IgD-negative memory B cell (primary cell): ENCODE results near the gene ITPA. TPM values are rescaled to one million over a fixed set of nuclear protein-coding genes. Genes with fewer than 3 reads are reported as not detected.
"Not testable (repeated sequence)": the region's sequence is repeated elsewhere in the genome, so short reads cannot be mapped to it uniquely, and the experiment has no call there.

ENCODE experiments used
- H3K27ac Mint-ChIP-seq, 3 donors: one replicate each; pipeline ENCODE4 v1.8.0; 2020 to 2022; ENCODE audit warnings: mild to moderate bottlenecking in 3 of 3, mixed read lengths in 3 of 3, moderate library complexity in 1 of 3
- H3K27me3 Mint-ChIP-seq: one replicate; pipeline ENCODE4 v1.8.0; 2021; ENCODE audit warnings: mixed read lengths
- H3K36me3 Mint-ChIP-seq: one replicate; pipeline ENCODE4 v1.8.0; 2020; ENCODE audit warnings: mild to moderate bottlenecking, mixed read lengths
- H3K4me1 Mint-ChIP-seq, 3 donors: one replicate each; pipeline ENCODE4 v1.8.0; 2020 to 2022; ENCODE audit warnings: mixed read lengths in 3 of 3, mild to moderate bottlenecking in 1 of 3
- H3K4me3 Mint-ChIP-seq, 4 donors: one replicate each; pipeline ENCODE4 v1.8.0; 2020 to 2022; ENCODE audit warnings: mild to moderate bottlenecking in 4 of 4, mixed read lengths in 4 of 4, moderate library complexity in 3 of 4
- H3K9me3 Mint-ChIP-seq, 3 donors: one replicate each; pipeline ENCODE4 v1.8.0; 2020 to 2021; ENCODE audit warnings: mixed read lengths in 3 of 3, mild to moderate bottlenecking in 1 of 3
- polyA plus RNA-seq: library from polyadenylated mRNA; unstranded; fragments of 300-500 nt; fragmentation: Illumina TruSeq; gene quantifications from one replicate; pipeline ENCODE4 v1.2.3, GENCODE V29; 2021

The ITPA gene
- polyA plus RNA-seq, 1 donor from 2014 or later, result 49.3 TPM

DNA sequence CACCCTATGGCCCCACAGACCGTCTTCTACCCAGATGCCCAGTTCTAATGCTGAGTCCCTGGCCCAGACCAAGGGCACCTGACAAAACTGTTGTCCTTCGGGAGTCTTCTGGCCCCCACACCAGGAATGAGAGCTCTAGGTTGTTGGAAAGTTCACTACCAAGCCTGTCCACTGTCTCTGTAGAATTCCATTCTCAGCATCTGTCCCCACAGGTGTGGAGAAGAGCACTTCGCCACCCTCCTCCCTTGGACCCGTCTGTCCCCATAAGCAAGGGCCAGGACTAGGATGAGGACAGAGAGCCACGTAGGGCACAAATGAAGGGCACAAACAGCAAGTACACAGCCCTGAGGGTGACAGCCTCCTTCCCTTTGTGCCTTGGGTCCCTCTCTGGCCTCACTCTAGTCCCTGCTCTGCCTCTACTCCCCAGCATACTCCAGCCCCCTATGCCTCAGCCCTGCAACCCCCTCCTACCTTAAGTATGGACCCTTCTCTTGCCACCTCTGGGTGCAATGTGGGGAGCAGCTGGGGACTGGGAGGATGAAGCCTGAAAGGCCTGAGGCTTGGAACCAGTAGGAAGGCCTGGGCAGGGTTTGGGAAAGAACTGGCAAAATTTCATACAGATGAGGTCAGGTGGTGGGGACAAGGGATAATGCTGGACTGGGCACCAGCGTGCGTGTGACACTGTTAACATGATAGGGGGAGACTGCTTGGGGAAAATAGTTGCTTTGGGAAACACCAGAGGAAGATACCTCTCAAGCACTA is 40.3 kb upstream of the ITPA start:
- Mint-ChIP-seq H3K27me3 (peaks cover 30% of the 10 kb centered on the region), H3K9me3 (no peaks in the 10 kb centered on the region), H3K27ac (peak overlapping the region in 2 of 3 donors; percentile 26 to 81), H3K4me3 (peak overlapping the region in 2 of 4 donors; percentile 23 to 51), H3K36me3 (no peaks in the 10 kb centered on the region), H3K4me1 (peaks cover under 1 to 5% (median 4%) of the 10 kb centered on the region in 3 donors)

DNA sequence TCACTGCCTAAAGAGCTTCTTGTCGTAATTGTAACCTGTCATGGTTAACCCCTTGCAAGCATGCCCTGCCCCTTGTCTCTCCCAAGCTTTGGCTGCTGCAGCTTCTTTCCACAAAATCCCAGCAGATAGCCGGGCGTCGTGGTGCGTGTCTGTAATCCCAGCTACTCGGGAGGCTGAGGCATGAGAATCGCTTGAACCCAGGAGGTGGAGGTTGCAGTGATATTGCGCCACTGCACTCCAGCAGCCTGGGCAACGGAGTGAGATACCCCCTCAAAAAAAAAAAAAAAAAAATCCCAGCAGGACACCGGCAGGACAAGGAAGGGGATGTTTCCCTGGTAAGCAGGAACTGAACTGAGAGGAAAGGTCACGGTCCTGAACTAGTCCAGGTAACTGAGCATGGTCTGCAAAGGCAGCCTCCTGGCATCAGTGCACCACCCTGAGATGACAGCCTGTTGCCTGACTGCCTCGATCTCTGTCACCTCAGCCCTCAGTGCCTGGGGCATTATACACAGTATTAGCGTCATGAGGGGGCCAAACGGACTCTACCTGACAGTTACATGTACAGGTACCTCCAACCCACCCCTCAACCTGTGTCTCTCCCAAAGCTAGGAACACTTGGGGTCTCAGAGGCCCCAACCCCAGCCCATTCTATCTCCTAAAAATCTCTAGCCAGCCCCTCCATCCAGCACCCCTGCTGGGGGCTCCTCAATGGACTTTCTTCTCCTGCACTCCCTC is 37.7 kb upstream of the ITPA start:
- H3K4me1 Mint-ChIP-seq, result peaks cover 6 to 11% (median 6%) of the 10 kb centered on the region in 3 donors
- peak overlapping the region; percentile 13 to 92 (median 64) for H3K4me3 Mint-ChIP-seq
- no peaks in the 10 kb centered on the region for H3K36me3 Mint-ChIP-seq
- H3K9me3 Mint-ChIP-seq, result no peaks in the 10 kb centered on the region
- H3K27me3 Mint-ChIP-seq, result peaks cover 37% of the 10 kb centered on the region
- H3K27ac Mint-ChIP-seq, result peak overlapping the region in 2 of 3 donors; percentile 63 to 85

DNA sequence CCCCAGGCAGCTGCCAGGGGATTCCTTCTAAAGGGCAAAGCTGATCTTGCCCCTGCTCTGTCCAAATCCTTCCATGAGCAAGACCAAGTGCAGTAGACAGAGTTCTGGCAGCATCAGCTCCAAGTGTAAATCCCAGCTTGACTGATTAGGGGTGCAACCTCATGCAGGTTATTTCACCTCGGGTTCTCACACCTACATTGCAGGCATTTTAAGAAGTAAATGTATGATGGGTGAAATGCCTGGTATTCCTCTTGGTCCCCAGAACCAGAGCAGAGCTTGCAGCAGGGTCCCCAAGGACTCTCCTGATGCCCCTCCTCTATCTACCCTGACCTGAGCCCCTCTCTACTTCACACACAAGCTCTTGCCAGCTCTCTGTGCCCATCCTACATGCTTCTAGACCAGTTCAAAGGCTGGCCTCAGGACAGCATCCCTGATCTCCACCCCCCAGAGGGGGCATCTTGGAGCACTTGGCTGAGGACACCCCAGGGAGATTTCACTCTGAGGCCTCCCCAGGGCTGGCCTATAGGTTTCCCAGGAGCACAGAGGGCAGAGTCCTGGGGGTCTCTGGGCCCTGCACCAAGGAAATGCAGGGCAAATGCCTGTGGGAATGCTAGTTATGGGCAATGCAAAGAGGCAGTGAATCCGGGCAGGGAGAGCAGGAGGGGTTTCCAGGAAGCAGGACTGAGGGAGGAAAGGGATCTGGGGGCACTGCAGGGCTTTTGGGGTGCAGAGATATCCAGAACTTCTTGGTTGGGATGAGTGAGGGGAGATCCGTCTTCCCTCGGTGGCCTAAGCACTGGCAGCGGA is 37.0 kb upstream of the ITPA start:
- Mint-ChIP-seq H3K27ac (peak overlapping the region; percentile 43 to 85 (median 63)), H3K4me3 (peak overlapping the region; percentile 81 to 92 (median 86)), H3K4me1 (peaks cover 6 to 11% (median 6%) of the 10 kb centered on the region in 3 donors), H3K9me3 (no peaks in the 10 kb centered on the region), H3K27me3 (peaks cover 37% of the 10 kb centered on the region), H3K36me3 (no peaks in the 10 kb centered on the region)

DNA sequence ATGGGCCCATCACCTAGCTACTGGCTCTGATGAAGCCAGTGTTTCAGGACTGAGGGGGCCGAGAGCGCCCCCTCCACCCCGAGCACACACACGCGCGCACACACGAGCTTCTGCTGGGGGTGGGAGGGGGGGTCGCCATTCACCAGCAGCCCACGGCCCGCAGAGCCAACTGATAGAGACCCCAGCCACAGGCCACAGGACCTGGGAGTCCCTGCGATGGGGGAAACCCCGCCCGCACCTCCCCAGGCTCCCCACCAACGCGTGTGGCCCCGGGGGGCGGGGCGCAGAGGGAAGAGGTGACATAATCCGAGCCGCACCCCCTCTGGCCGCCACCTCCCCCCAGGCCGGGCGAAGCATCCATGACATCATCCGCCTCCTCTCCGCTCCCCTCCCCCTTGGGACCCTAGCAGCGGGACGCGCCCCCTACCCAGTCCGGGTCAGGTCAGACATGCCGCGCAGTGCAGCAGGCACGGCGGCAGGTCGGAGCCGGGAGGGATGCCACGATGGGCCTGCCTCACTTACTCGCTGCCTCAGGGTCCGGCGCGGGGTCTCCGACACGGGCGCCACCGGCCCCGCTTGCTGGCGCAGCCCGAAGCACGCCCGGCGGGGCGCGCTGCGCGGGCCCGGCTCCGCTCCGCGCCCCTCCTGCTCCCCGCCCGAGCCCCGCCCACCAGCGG is 36.2 kb upstream of the ITPA start, which contains the start of gene LZTS3:
Gene LZTS3, minus strand, starts transcription at position 617 of the 677 bp plus-strand sequence. CDS start 6,386 bp downstream, outside the sequence.
- Mint-ChIP-seq H3K4me3 (peak within 1 kb of the TSS; percentile 82 to 92 (median 88)), H3K36me3 (no peaks in the 10 kb centered on the region), H3K9me3 (no peaks in the 10 kb centered on the region), H3K27me3 (peaks cover 31% of the 10 kb centered on the region), H3K4me1 (peaks cover 6 to 11% (median 6%) of the 10 kb centered on the region in 3 donors), H3K27ac (peak within 1 kb of the TSS in 2 of 3 donors; percentile 43 to 85)

DNA sequence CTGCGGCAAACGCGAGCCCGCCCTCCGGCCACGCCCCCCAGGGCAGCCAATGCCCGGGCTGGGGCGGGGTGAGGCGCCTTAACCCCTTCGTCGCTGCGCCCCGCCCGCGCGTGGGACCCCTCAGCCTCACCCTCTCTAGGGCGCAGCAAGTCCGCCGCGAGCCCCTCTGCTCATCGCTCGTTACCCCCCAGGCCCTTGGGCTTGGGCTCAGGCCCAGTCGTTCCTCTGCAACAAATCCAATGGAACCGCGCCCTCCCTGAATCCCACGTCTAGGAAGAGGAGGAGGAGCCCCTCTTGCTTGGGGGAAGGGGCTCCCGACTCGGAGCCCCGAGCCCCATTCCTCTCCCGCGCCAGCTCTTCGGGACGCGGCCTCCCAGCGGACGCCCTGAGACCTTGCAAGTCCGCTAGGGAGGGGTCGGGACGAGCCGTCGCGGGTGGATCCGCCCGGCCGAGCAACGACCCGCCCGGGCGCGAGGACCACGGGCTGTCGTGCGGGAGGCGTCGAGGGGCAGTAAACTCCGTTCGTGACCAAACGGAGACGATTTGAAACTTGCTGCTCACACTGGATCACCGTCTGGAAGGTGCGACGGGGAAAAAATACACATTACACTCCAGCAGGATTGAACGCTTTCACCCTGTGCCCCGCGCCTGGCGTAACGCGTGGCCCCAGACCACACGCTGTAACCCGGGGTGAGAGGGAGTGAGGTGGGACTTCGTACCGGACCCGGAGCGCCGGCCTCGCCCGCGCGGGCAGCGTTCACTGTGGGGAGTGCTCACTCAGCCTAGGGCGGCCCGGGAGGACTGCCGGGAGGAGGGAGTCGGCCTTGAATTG is 35.5 kb upstream of the ITPA start:
- H3K4me3 Mint-ChIP-seq, result peak overlapping the region; percentile 73 to 91 (median 84)
- H3K27me3 Mint-ChIP-seq, result peaks cover 25% of the 10 kb centered on the region
- peak overlapping the region in 1 of 3 donors; percentile 84 for H3K27ac Mint-ChIP-seq
- no peaks in the 10 kb centered on the region for H3K9me3 Mint-ChIP-seq
- H3K36me3 Mint-ChIP-seq, result no peaks in the 10 kb centered on the region
- H3K4me1 Mint-ChIP-seq, result peaks cover 6 to 11% (median 6%) of the 10 kb centered on the region in 3 donors

DNA sequence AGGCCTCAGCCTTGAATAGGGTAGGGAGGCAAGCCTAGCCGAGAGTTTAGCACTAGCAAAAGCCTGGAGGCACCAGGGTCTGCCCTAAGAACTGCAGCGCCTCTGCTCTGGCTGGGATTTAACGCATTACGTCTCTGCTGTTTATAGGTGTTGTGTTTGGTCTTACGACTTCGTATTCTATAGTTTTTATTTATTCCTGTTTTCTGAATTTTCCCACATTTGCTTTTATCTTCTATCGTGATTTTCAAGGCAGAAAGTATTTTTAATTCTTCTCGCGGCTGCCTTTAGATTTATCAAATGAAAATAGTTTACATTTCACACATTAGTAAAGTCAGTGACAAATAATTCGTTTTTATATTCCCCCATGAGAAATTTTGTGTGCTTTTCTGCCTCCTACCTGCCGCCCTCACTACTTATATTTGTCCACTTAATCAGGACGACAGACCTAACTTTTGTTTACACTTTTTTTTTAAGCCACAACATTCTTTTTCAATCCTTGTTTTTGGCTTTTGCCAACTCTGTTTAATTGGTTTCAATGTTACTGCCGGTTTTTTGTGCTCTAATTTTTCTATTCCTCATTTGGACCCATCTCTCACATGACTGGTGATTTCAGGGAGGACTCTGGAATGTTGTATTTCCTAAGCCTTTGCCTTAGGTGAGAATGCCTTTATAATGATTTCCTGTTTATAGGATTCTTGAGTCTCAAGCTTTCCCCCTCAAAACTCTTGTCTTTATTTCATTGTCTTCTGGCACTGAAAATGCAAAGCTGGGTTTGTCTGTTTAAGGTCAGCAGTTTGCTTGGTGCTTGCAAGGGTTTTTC is 34.6 kb upstream of the ITPA start:
- Mint-ChIP-seq H3K4me3 (peak overlapping the region; percentile 73 to 91 (median 84)), H3K4me1 (peaks cover 6 to 11% (median 6%) of the 10 kb centered on the region in 3 donors), H3K27ac (peak overlapping the region in 1 of 3 donors; percentile 84), H3K36me3 (no peaks in the 10 kb centered on the region), H3K27me3 (peaks cover 23% of the 10 kb centered on the region), H3K9me3 (no peaks in the 10 kb centered on the region)

DNA sequence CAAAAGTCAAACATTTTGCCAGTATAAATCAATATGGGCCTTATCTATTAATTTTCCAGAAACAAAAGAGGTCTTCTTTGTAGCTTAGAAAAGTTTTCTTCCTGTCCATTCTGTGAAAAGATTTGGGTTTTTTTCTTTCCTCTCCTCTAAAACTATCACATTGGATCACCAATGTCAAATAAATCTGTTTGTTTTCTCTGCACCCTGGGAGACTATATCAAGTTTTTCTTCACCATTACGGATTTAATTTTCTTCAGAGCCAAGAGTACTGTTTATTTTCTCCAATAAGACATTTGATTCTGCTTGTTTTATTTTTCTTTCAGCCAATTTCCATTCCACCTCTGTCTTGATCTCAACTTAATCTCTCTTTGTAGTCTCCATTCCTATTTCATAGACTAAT is 34.0 kb upstream of the ITPA start:
- Mint-ChIP-seq H3K4me3 (peak overlapping the region in 3 of 4 donors; percentile 2 to 75 (median 73)), H3K27ac (peak overlapping the region in 1 of 3 donors; percentile 84), H3K9me3 (no peaks in the 10 kb centered on the region), H3K27me3 (peaks cover 23% of the 10 kb centered on the region), H3K4me1 (peaks cover 6 to 11% (median 6%) of the 10 kb centered on the region in 3 donors), H3K36me3 (no peaks in the 10 kb centered on the region)

DNA sequence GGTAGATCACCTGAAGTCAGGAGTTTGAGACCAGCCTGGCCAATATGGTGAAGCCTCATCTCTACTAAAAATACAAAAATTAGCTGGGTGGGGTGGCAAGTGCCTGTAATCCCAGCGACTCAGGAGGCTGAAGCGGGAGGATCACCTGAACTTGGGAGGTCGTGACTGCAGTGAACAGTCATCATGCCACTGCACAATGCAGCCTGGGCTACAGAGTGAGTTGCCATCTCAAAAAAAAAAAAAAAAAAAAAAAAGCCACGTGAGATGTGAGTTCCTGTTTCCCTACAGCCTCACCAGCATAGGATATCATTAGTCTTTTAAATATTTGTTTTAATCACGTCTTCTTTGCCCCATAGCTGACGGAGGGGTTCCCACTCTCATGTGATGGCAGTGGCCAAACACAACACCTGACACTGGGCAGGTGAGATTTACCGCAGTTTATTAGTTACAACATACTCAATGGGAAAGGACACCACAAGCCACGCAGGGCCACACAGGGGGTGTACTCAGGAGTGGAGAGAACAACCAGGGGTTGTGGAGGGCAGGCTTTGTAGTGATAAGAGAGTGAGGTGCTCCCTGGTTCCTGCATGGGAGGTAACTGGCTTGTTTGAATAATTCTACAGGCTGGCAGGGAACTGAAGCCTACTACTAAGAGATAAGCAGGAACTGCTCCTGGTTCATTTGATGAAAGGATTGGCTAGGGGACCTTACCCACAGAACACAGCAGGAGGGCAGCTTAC is 31.4 kb upstream of the ITPA start:
- no peak overlapping the region for H3K4me3 Mint-ChIP-seq
- H3K4me1 Mint-ChIP-seq, result peaks cover 1 to 11% (median 1%) of the 10 kb centered on the region in 3 donors
- peaks cover 16% of the 10 kb centered on the region for H3K27me3 Mint-ChIP-seq
- peak overlapping the region in 1 of 3 donors; percentile 39 for H3K27ac Mint-ChIP-seq
- no peaks in the 10 kb centered on the region for H3K9me3 Mint-ChIP-seq
- H3K36me3 Mint-ChIP-seq, result no peaks in the 10 kb centered on the region

DNA sequence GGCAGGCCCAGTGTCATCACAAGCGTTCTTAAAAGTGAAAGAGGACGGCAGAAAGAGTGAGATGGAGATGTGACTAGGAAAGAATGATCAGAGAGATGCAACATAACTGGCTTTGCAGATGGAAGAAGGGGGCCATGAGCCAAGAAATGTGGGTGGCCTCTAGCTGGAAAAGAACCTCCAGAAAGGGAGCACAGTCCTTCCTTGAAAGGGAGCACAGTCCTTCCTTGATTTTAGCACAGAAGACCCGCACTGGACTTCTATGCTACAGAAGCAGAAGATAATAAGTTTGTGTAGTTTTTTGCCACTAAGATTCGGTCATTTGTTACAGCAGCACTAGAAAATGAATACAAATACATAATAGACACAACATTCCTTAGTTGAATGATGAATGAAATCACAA is 29.0 kb upstream of the ITPA start:
- no peak overlapping the region for H3K27ac Mint-ChIP-seq

DNA sequence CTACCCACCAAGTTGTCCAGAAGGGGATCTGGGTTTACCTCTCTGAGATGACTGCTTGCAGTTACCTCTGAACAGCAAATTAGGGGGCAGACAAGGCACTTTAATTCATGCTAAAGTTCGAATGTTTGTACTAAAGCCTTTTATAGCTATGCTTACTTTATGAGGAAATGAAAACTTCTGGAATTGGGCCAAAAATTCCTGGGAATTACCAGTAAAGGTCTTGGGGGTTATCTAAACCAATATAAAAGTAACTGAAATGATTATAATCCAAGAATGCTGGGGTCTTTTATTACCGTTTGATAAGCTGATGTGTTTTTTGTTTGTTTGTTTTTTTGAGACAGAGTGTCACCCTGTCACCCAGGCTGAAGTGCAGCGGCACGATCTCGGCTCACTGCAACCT is 28.0 kb upstream of the ITPA start:
- Mint-ChIP-seq H3K9me3 (no peaks in the 10 kb centered on the region), H3K4me1 (no peaks in the 10 kb centered on the region), H3K27me3 (no peaks in the 10 kb centered on the region), H3K36me3 (no peaks in the 10 kb centered on the region), H3K27ac (no peak overlapping the region), H3K4me3 (no peak overlapping the region)

More for the DNA sequence above, 29.0 kb upstream of the ITPA start:
- H3K36me3 Mint-ChIP-seq, result no peaks in the 10 kb centered on the region
- no peaks in the 10 kb centered on the region for H3K4me1 Mint-ChIP-seq
- H3K27me3 Mint-ChIP-seq, result peaks cover 2% of the 10 kb centered on the region
- H3K4me3 Mint-ChIP-seq, result no peak overlapping the region
- H3K9me3 Mint-ChIP-seq, result no peaks in the 10 kb centered on the region

DNA sequence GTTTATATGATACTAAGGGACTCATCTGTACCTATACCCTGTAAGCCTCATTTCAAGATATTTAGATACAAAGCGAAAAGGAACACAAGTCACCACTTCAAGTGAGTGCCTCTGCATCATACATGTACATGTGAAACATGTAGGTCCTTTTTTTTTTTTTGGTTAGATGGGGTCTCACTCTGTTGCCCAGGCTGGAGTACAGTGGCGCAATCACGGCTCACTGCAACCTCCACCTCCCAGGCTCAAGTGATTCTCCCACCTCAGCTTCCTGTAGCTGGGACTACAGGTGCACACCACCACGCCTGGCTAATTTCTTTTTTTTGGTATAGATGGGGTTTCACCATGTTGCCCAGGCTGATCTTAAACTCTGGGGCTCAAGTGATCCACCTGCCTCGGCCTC is 26.9 kb upstream of the ITPA start:
- not testable (repeated sequence) for H3K9me3 Mint-ChIP-seq, H3K27ac Mint-ChIP-seq, H3K4me3 Mint-ChIP-seq, H3K36me3 Mint-ChIP-seq, H3K4me1 Mint-ChIP-seq, H3K27me3 Mint-ChIP-seq

DNA sequence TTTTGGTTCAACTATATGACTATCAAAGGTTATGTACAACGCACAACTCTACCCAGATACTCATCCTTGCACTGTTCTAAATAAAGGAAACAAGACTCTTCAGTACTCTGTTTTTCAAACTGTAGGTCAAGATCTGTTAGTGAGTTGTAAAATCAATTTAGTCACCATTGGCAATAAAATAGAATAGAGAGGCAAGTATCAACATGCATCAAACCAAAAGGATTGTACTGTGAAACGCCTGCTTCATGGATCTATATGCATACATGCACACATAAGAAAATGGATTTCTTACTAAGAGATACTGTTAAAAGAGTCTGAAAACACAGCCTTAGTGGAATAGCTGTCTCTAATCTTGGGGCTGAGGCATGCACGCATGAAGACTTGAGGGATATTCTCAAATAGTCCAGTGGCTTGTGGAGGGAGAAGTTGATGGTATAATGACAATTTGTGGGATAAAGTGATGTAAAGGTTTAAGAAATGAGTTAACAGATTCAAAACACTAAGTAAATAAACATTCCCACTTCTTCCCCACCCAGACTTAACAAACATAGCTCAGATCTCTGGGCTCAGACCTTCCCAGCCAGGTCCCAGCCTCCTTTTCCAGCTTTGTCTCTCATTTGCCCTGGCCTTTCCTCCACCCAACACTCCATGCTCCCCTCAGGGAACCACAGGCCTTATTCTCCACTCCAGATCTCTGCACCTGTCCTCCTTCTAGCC is 25.2 kb upstream of the ITPA start:
- Mint-ChIP-seq H3K9me3 (no peaks in the 10 kb centered on the region), H3K27me3 (no peaks in the 10 kb centered on the region), H3K27ac (no peak overlapping the region), H3K4me3 (no peak overlapping the region), H3K4me1 (no peaks in the 10 kb centered on the region), H3K36me3 (no peaks in the 10 kb centered on the region)
